ENCODE measurements around the gene OCLN.
"Not testable (repeated sequence)": the region's sequence is repeated elsewhere in the genome, so short reads cannot be mapped to it uniquely, and the experiment has no call there.

OCLN gene

GRCh38 chr5:69519285-69519684, 26.7 kb downstream of the OCLN start:
- DNase-seq = no peak
- intact Hi-C loops (cut with DNase I) = no loop called here

- intact Hi-C loops (cut with DNase I) = no loop called here
- no peak for DNase-seq
Observed at GRCh38 chr5:69522035-69522434, 29.4 kb downstream of the OCLN start.

- intact Hi-C loops (cut with DNase I) = no loop called here
Observed at GRCh38 chr5:69525490-69525889, 32.9 kb downstream of the OCLN start.

GRCh38 chr5:69526660-69527059, 34.1 kb downstream of the OCLN start:
- intact Hi-C loops (cut with DNase I) = no loop called here
- DNase-seq = no peak

More at GRCh38 chr5:69525490-69525889, 32.9 kb downstream of the OCLN start:
- DNase-seq = no peak

GRCh38 chr5:69527128-69527770, 34.7 kb downstream of the OCLN start:
- intact Hi-C loops (cut with DNase I) = no loop called here
- DNase-seq = no peak

- no peak for DNase-seq
- intact Hi-C loops (cut with DNase I) = no loop called here
Observed at GRCh38 chr5:69528035-69528434, 35.4 kb downstream of the OCLN start.

- intact Hi-C loops (cut with DNase I) = no loop called here
- DNase-seq = no peak
Observed at GRCh38 chr5:69528609-69529008, 36.0 kb downstream of the OCLN start.

GRCh38 chr5:69530561-69531405, 38.2 kb downstream of the OCLN start:
- intact Hi-C loops (cut with DNase I) = no loop called here
- DNase-seq = no peak

- intact Hi-C loops (cut with DNase I) = no loop called here
- no peak for DNase-seq
Observed at GRCh38 chr5:69531406-69531801, 38.8 kb downstream of the OCLN start.

- intact Hi-C loops (cut with DNase I); DNase-seq: not testable (repeated sequence)
Observed at GRCh38 chr5:69537911-69538310, 45.3 kb downstream of the OCLN start.

- DNase-seq; intact Hi-C loops (cut with DNase I): not testable (repeated sequence)
Observed at GRCh38 chr5:69538735-69539134, 46.1 kb downstream of the OCLN start.

- intact Hi-C loops (cut with DNase I); DNase-seq: not testable (repeated sequence)
Observed at GRCh38 chr5:69541347-69541746, 48.8 kb downstream of the OCLN start.

- DNase-seq; intact Hi-C loops (cut with DNase I): not testable (repeated sequence)
Observed at GRCh38 chr5:69542838-69543618, 50.4 kb downstream of the OCLN start.

- DNase-seq; intact Hi-C loops (cut with DNase I): not testable (repeated sequence)
Observed at GRCh38 chr5:69544602-69545001, 52.0 kb downstream of the OCLN start.

- DNase-seq = peak; percentile 38 to 91 (median 73)
- intact Hi-C loops (cut with DNase I) = not testable (repeated sequence)
Observed at GRCh38 chr5:69559908-69560330, 67.3 kb downstream of the OCLN start, which contains the start of gene GTF2H2C. Gene GTF2H2C (plus strand): TSS chr5:69560191. CDS start chr5:69565133, 4,942 bp downstream.

GRCh38 chr5:69560587-69561431, 68.2 kb downstream of the OCLN start:
- peak in 2 of 42 donors; percentile 5 to 33 for DNase-seq
- intact Hi-C loops (cut with DNase I) = not testable (repeated sequence)

GRCh38 chr5:69566172-69566571, 73.6 kb downstream of the OCLN start:
- intact Hi-C loops (cut with DNase I); DNase-seq: not testable (repeated sequence)

- DNase-seq; intact Hi-C loops (cut with DNase I): not testable (repeated sequence)
Observed at GRCh38 chr5:69568072-69568471, 75.5 kb downstream of the OCLN start.

- DNase-seq; intact Hi-C loops (cut with DNase I): not testable (repeated sequence)
Observed at GRCh38 chr5:69583356-69583755, 90.8 kb downstream of the OCLN start.
